ENCODE measurements around the gene TOGARAM1.

The TOGARAM1 gene

GRCh38 chr14:44961554-44962333 lies at the start of gene TOGARAM1, which contains the start of gene KLHL28:
Gene TOGARAM1 (plus strand): TSS chr14:44962190. CDS start chr14:44962422, 232 bp downstream.
Gene KLHL28 (minus strand): TSS chr14:44961947. CDS start chr14:44945928, 16,019 bp downstream.
- DNase-seq: peak; percentile 95

GRCh38 chr14:44914849-44915248 lies 47.1 kb upstream of the TOGARAM1 start:
- DNase-seq: no peak

- DNase-seq: no peak
Measured at GRCh38 chr14:44928793-44929192, 33.2 kb upstream of the TOGARAM1 start.

- no peak for DNase-seq
Measured at GRCh38 chr14:44935155-44935554, 26.8 kb upstream of the TOGARAM1 start.

- no peak for DNase-seq
Measured at GRCh38 chr14:44937547-44937946, 24.4 kb upstream of the TOGARAM1 start.

GRCh38 chr14:44940211-44940610 lies 21.8 kb upstream of the TOGARAM1 start:
- no peak for DNase-seq

- DNase-seq: no peak
Measured at GRCh38 chr14:44940944-44941343, 21.0 kb upstream of the TOGARAM1 start.

- DNase-seq: no peak
Measured at GRCh38 chr14:44941591-44941990, 20.4 kb upstream of the TOGARAM1 start.

- no peak for DNase-seq
Measured at GRCh38 chr14:44942436-44942835, 19.6 kb upstream of the TOGARAM1 start.

- DNase-seq: no peak
Measured at GRCh38 chr14:44944107-44944506, 17.9 kb upstream of the TOGARAM1 start.

GRCh38 chr14:44945264-44945663 lies 16.7 kb upstream of the TOGARAM1 start:
- no peak for DNase-seq

GRCh38 chr14:44951051-44951450 lies 10.9 kb upstream of the TOGARAM1 start:
- no peak for DNase-seq

- no peak for DNase-seq
Measured at GRCh38 chr14:44952391-44953110, 9.4 kb upstream of the TOGARAM1 start.

GRCh38 chr14:44954750-44955149 lies 7.2 kb upstream of the TOGARAM1 start:
- DNase-seq: no peak

GRCh38 chr14:44955528-44955927 lies 6.5 kb upstream of the TOGARAM1 start:
- DNase-seq: no peak

- DNase-seq: no peak
Measured at GRCh38 chr14:44956866-44957265, 5.1 kb upstream of the TOGARAM1 start.

GRCh38 chr14:44959538-44959937 lies 2.5 kb upstream of the TOGARAM1 start:
- DNase-seq: no peak

- DNase-seq: no peak
Measured at GRCh38 chr14:44960146-44960545, 1.8 kb upstream of the TOGARAM1 start.

- DNase-seq: no peak
Measured at GRCh38 chr14:44960646-44961045, 1.3 kb upstream of the TOGARAM1 start.

GRCh38 chr14:44961151-44961553 lies 838 bp upstream of the TOGARAM1 start:
- DNase-seq: peak; percentile 56

GRCh38 chr14:44962334-44963043 lies 499 bp downstream of the TOGARAM1 start:
- no peak for DNase-seq

GRCh38 chr14:44963044-44963528 lies 1.1 kb downstream of the TOGARAM1 start:
- no peak for DNase-seq

GRCh38 chr14:44963775-44964380 lies 1.9 kb downstream of the TOGARAM1 start:
- no peak for DNase-seq

Measured in activated gamma-delta T cell treated with Interleukin-2 at 50 U/mL for 16 hours (primary cell).